T-helper 17 cell (primary cell): Measurements from ENCODE around the gene PRDM16. TPM values are rescaled to one million over a fixed set of nuclear protein-coding genes. Genes with fewer than 3 reads are reported as not detected.

Experiments
- ATAC-seq: fragments of 150-1000 bp; cut with Tn5 transposase; 2 replicates; pipeline ENCODE4 v1.10.0; 2021; ENCODE audit warnings: mild to moderate bottlenecking, moderate library complexity
- DNase-seq, 3 donors: peaks; one replicate each; pipeline versions ENCODE4 v3.0.0 to v3.0.0-alpha.2; 2020 to 2021
- H3K9me3 ChIP-seq: one replicate; pipeline ENCODE4 v1.7.0; 2013; ENCODE audit warnings: low read length, mild to moderate bottlenecking; ENCODE audit not compliant: control insufficient read depth, poor library complexity, severe bottlenecking
- H3K27ac Mint-ChIP-seq: one replicate; pipeline ENCODE4 v1.8.0; 2022; ENCODE audit warnings: mild to moderate bottlenecking, moderate library complexity, mixed read lengths
- H3K27me3 Mint-ChIP-seq: one replicate; pipeline ENCODE4 v1.8.0; 2022; ENCODE audit warnings: mixed read lengths
- H3K36me3 Mint-ChIP-seq: one replicate; pipeline ENCODE4 v1.8.0; 2022; ENCODE audit warnings: low read depth, mixed read lengths
- H3K4me1 Mint-ChIP-seq: one replicate; pipeline ENCODE4 v1.8.0; 2022; ENCODE audit warnings: mild to moderate bottlenecking, mixed read lengths
- H3K4me3 Mint-ChIP-seq: one replicate; pipeline ENCODE4 v1.8.0; 2022; ENCODE audit warnings: mild to moderate bottlenecking, moderate library complexity, mixed read lengths
- total RNA-seq, 4 donors: library from RNA in 2 of 4; stranded (reverse) in 2 of 4; gene quantifications; one replicate each; pipeline ENCODE4 v1.2.3 and lab custom pipeline; 2022 to 2026

The PRDM16 gene
- total RNA-seq, 2 donors from 2014 or later: not detected

DNA sequence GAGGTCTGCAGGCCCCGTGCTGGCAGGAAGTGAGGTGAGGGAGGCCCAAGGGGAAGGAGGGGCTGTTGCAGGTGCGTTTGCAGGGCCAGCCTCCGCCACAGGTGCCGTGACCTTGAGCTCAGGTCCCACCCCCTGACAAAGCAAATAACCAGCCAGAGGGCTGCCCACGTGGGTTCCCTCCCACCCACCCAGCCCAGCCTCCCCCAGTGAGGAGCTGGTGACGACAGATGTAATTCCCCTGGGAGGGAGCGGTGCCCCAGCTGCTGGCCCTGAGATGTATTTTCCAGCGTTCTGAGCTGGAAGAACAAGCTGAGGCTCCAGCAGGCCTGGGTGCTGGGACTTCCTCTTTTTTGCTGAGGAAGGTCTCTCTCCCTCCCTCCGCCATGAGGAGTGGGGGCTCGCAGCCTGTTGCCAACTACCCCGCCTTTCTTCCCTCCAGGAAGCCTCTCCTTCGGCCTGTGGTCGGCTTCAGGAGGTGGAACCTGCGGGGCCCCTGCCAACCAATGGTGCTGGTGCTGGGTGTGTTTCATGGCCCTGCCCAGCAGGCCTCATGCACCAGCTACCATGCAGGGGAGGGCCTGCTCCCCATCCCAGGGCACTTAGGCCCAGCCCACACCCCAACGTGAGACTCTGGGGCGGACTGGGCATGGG, 153.2 kb downstream of the PRDM16 start:
- no peaks in the 10 kb centered on the region for H3K9me3 ChIP-seq
- DNase-seq (no peak), ATAC-seq (no peak)
- no peaks in the 10 kb centered on the region for H3K36me3 Mint-ChIP-seq
- H3K27me3 Mint-ChIP-seq: peaks cover 40% of the 10 kb centered on the region
- no peak overlapping the region for H3K4me3 Mint-ChIP-seq
- no peaks in the 10 kb centered on the region for H3K4me1 Mint-ChIP-seq
- H3K27ac Mint-ChIP-seq: no peak overlapping the region

DNA sequence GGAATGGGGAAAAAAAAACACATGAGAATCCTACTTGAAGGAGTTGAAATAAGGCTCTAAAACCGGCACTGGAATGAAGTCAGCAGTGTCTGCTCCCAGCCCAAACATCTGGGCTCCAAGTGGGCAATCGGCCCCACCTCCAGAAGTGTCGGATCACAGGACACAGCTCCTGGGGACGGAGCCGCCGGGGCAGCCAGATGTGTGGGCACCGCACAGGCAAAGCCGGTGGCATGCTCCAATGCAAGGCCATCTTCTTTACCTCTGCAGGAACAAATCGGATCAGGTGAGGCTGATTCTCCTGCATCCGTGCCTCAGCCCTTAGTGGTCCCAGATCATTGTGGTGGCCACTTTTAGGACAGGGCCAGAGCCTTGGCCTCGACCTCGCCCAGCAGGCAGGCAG, 156.7 kb downstream of the PRDM16 start:
- Mint-ChIP-seq H3K36me3 (no peaks in the 10 kb centered on the region), H3K27ac (no peak overlapping the region), H3K4me3 (no peak overlapping the region), H3K27me3 (peaks cover 27% of the 10 kb centered on the region), H3K4me1 (no peaks in the 10 kb centered on the region)
- ATAC-seq (no peak), DNase-seq (no peak)
- H3K9me3 ChIP-seq: no peaks in the 10 kb centered on the region

- no peaks in the 10 kb centered on the region for H3K9me3 ChIP-seq
- DNase-seq (no peak), ATAC-seq (no peak)
- H3K4me1 Mint-ChIP-seq: no peaks in the 10 kb centered on the region
- H3K27ac Mint-ChIP-seq: no peak overlapping the region
- no peaks in the 10 kb centered on the region for H3K36me3 Mint-ChIP-seq
- peaks cover 27% of the 10 kb centered on the region for H3K27me3 Mint-ChIP-seq
- no peak overlapping the region for H3K4me3 Mint-ChIP-seq
Measured at GRCh38 chr1:3226191-3226590, 157.2 kb downstream of the PRDM16 start.

GRCh38 chr1:3226701-3227350, 157.8 kb downstream of the PRDM16 start:
- peaks cover 32% of the 10 kb centered on the region for H3K27me3 Mint-ChIP-seq
- H3K4me3 Mint-ChIP-seq: no peak overlapping the region
- no peak overlapping the region for H3K27ac Mint-ChIP-seq
- H3K4me1 Mint-ChIP-seq: no peaks in the 10 kb centered on the region
- no peaks in the 10 kb centered on the region for H3K36me3 Mint-ChIP-seq
- ATAC-seq: no peak
- no peak for DNase-seq
- no peaks in the 10 kb centered on the region for H3K9me3 ChIP-seq

DNA sequence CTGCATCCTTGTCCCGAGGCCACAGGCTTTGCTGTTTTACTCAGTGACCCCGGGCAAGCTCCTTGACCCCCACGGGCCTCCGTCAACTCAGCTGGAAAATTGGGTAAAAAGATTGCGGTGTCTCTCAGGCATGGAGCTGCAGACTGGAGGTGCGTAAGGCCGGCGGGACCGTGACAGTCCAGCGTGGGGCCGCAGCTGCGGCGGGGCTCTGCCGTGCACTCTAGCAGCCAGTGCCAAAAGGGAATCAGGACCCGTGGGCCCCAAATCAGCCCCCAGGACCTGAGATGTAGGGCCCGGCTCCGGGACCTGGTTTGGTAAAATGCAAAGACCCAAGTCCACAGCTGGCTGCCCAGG, 158.3 kb downstream of the PRDM16 start:
- ATAC-seq: no peak
- H3K9me3 ChIP-seq: no peaks in the 10 kb centered on the region
- Mint-ChIP-seq H3K4me1 (no peaks in the 10 kb centered on the region), H3K27me3 (peaks cover 35% of the 10 kb centered on the region), H3K27ac (no peak overlapping the region), H3K36me3 (no peaks in the 10 kb centered on the region), H3K4me3 (no peak overlapping the region)
- DNase-seq: no peak

GRCh38 chr1:3227893-3228292, 158.9 kb downstream of the PRDM16 start:
- no peaks in the 10 kb centered on the region for H3K9me3 ChIP-seq
- no peaks in the 10 kb centered on the region for H3K36me3 Mint-ChIP-seq
- H3K4me3 Mint-ChIP-seq: no peak overlapping the region
- peaks cover 35% of the 10 kb centered on the region for H3K27me3 Mint-ChIP-seq
- no peaks in the 10 kb centered on the region for H3K4me1 Mint-ChIP-seq
- no peak for ATAC-seq
- DNase-seq: no peak
- no peak overlapping the region for H3K27ac Mint-ChIP-seq

DNA sequence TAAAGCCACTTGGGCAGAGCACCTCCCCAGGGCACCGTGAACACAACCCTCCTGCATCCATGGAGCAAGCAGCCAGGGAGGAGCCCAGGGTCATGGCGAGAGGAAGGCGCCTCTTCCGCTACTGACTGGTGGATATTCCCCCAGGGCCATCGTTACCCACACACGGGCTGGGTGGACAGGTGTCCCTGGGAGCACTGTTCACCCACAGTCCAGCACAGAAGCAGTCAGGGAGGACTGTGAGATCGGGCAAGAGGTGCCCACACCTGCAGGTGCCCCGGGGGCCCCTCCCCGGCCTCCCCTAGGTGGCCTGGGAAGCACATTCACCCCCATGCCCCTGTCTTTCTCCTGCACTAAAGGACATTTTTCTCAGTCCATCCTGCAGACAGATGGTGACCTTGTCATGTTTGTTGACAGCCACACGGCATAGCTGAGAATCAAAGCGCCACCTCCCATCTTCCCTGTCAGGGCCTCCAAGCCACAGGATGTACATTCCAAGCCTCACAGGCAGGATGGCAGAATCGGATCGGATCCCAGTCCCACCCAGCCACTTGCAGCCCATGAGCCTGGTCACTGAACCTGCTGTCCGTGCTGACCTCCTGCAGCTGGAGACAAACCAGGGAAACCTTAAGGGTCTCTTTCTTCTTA, 160.2 kb downstream of the PRDM16 start:
- ATAC-seq (no peak), DNase-seq (no peak)
- H3K9me3 ChIP-seq: no peaks in the 10 kb centered on the region
- no peaks in the 10 kb centered on the region for H3K4me1 Mint-ChIP-seq
- H3K36me3 Mint-ChIP-seq: no peaks in the 10 kb centered on the region
- H3K4me3 Mint-ChIP-seq: no peak overlapping the region
- H3K27me3 Mint-ChIP-seq: peaks cover 26% of the 10 kb centered on the region
- no peak overlapping the region for H3K27ac Mint-ChIP-seq

DNA sequence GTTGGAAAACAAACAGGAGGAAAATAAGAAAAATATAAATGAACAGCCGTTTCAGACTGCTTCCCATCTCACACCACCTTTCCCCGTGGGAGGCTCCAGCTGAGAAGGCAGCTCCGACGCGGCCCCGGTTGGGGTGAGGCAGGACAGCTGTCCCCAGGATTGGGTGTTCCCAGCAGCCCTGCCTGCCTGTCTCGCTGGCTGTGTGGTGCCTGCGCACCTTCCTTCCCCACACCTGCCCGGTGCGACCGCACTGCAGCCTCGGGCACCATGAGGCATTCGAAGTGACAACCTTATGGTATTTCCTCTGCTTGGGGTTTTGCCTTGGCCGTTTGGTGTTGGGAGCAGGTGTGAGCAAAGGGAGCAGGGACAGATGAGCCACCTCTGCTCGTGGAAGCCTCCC, 161.6 kb downstream of the PRDM16 start:
- no peak for DNase-seq
- Mint-ChIP-seq H3K27ac (no peak overlapping the region), H3K36me3 (no peaks in the 10 kb centered on the region), H3K4me1 (no peaks in the 10 kb centered on the region), H3K27me3 (peaks cover 22% of the 10 kb centered on the region), H3K4me3 (no peak overlapping the region)
- no peak for ATAC-seq
- no peaks in the 10 kb centered on the region for H3K9me3 ChIP-seq

GRCh38 chr1:3231245-3231644, 162.2 kb downstream of the PRDM16 start:
- Mint-ChIP-seq H3K27me3 (peaks cover 25% of the 10 kb centered on the region), H3K27ac (no peak overlapping the region), H3K4me1 (no peaks in the 10 kb centered on the region), H3K4me3 (no peak overlapping the region), H3K36me3 (no peaks in the 10 kb centered on the region)
- H3K9me3 ChIP-seq: no peaks in the 10 kb centered on the region
- ATAC-seq (no peak), DNase-seq (no peak)

GRCh38 chr1:3231826-3232225, 162.8 kb downstream of the PRDM16 start:
- no peaks in the 10 kb centered on the region for H3K9me3 ChIP-seq
- ATAC-seq: no peak
- Mint-ChIP-seq H3K4me3 (no peak overlapping the region), H3K27me3 (peaks cover 25% of the 10 kb centered on the region), H3K27ac (no peak overlapping the region), H3K36me3 (no peaks in the 10 kb centered on the region), H3K4me1 (no peaks in the 10 kb centered on the region)
- DNase-seq: no peak

- no peaks in the 10 kb centered on the region for H3K9me3 ChIP-seq
- DNase-seq (no peak), ATAC-seq (no peak)
- no peaks in the 10 kb centered on the region for H3K36me3 Mint-ChIP-seq
- peaks cover 14% of the 10 kb centered on the region for H3K27me3 Mint-ChIP-seq
- no peaks in the 10 kb centered on the region for H3K4me1 Mint-ChIP-seq
- no peak overlapping the region for H3K4me3 Mint-ChIP-seq
- H3K27ac Mint-ChIP-seq: no peak overlapping the region
Measured at GRCh38 chr1:3233031-3233430, 164.0 kb downstream of the PRDM16 start.

DNA sequence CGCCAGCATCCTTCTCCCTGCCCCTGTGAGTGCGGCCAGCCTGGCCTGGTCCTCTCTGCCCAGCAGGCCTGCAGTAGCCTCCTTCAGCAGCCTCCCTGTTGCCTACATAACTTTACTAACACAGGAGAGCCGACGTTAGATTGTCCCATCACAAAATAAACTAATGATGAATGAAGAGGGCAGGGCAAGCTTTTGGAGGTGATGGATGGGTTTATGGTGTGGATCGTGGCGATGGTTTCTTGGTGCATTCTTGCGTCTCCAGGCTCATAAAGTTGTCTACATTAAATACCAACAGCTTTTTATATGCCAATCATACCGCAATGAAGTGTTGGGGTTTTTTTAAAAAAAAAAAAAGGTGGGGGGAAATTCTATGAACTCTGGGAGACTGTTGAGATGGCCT, 164.5 kb downstream of the PRDM16 start:
- Mint-ChIP-seq H3K36me3 (no peaks in the 10 kb centered on the region), H3K27ac (no peak overlapping the region), H3K4me1 (no peaks in the 10 kb centered on the region), H3K4me3 (no peak overlapping the region), H3K27me3 (peaks cover 13% of the 10 kb centered on the region)
- ATAC-seq (no peak), DNase-seq (no peak)
- no peaks in the 10 kb centered on the region for H3K9me3 ChIP-seq

- Mint-ChIP-seq H3K36me3 (no peaks in the 10 kb centered on the region), H3K4me1 (no peaks in the 10 kb centered on the region), H3K4me3 (no peak overlapping the region), H3K27me3 (peaks cover 13% of the 10 kb centered on the region), H3K27ac (no peak overlapping the region)
- H3K9me3 ChIP-seq: no peaks in the 10 kb centered on the region
- ATAC-seq (no peak), DNase-seq (no peak)
Measured at GRCh38 chr1:3234281-3234680, 165.3 kb downstream of the PRDM16 start.

- Mint-ChIP-seq H3K4me1 (no peaks in the 10 kb centered on the region), H3K4me3 (no peak overlapping the region), H3K36me3 (no peaks in the 10 kb centered on the region), H3K27me3 (peaks cover 13% of the 10 kb centered on the region), H3K27ac (no peak overlapping the region)
- H3K9me3 ChIP-seq: no peaks in the 10 kb centered on the region
- DNase-seq: no peak
- ATAC-seq: no peak
Measured at GRCh38 chr1:3234956-3235355, 166.0 kb downstream of the PRDM16 start.
